Tibial nerve (tissue), 4 donors: ENCODE measurements around the gene SEMA3F. TPM values are rescaled to one million over a fixed set of nuclear protein-coding genes. Genes with fewer than 3 reads are reported as not detected.

Experiments used
- DNase-seq, 2 donors: peaks; one replicate each; pipeline ENCODE4 v3.0.0-alpha.2; 2019; ENCODE audit warnings: low spot score in 2 of 2
- H3K27ac ChIP-seq, 4 donors: fragments of 200-600 bp; sonication (generic) in 3 of 4; one replicate each; pipeline ENCODE4 v1.5.1; 2017 to 2019; ENCODE audit warnings: mild to moderate bottlenecking in 1 of 4
- H3K27me3 ChIP-seq, 2 donors: fragments of 200-600 bp; sonication (generic) in 1 of 2; one replicate each; pipeline versions ENCODE4 v1.5.1 to v1.6.0; 2017 to 2019
- H3K36me3 ChIP-seq, 3 donors: fragments of 200-600 bp; sonication (generic); one replicate each; pipeline ENCODE4 v1.5.1; 2018 to 2019
- H3K4me1 ChIP-seq, 4 donors: fragments of 200-600 bp; sonication (generic) in 3 of 4; one replicate each; pipeline ENCODE4 v1.5.1; 2017 to 2019
- H3K4me3 ChIP-seq, 4 donors: fragments of 200-600 bp; sonication (generic) in 3 of 4; one replicate each; pipeline ENCODE4 v1.5.1; 2017 to 2019; ENCODE audit warnings: mild to moderate bottlenecking in 1 of 4, moderate library complexity in 1 of 4
- H3K9me3 ChIP-seq, 4 donors: fragments of 200-600 bp; sonication (generic) in 3 of 4; one replicate each; pipeline ENCODE4 v1.5.1; 2017 to 2019
- CTCF ChIP-seq, 5 experiments: fragments of 200-600 bp in 3 of 5; fragments of 450-650 bp in 2 of 5; sonication (generic) in 3 of 5; IDR thresholded peaks; one replicate each; pipeline ENCODE4 v1.5.1; 2016 to 2019; ENCODE audit warnings: antibody characterized with exemption in 5 of 5, mild to moderate bottlenecking in 3 of 5, moderate library complexity in 2 of 5
- EP300 ChIP-seq, 2 donors: sonication (generic); formaldehyde crosslinking; IDR thresholded peaks; one replicate each; pipeline ENCODE4 v1.6.1; 2017; ENCODE audit warnings: antibody characterized with exemption in 2 of 2, mild to moderate bottlenecking in 1 of 2
- POLR2A ChIP-seq, 2 donors: fragments of 450-650 bp; IDR thresholded peaks; one replicate each; pipeline ENCODE4 v1.6.1; 2017; ENCODE audit warnings: antibody characterized with exemption in 2 of 2, mild to moderate bottlenecking in 2 of 2, moderate library complexity in 2 of 2
- WGBS, 2 donors: methylation state at CpG; one replicate each; pipeline ENCODE4 v1.1.5; 2018; 5-methylcytosine and 5-hydroxymethylcytosine counted together
- total RNA-seq, 4 donors: library from RNA; depleted of rRNA; stranded (reverse); fragments of >200 nt; gene quantifications; one replicate each; pipeline ENCODE4 v1.1.0, GENCODE V29; 2016

The SEMA3F gene
- total RNA-seq, 4 donors from 2014 or later = 14.4 to 58.5 (median 17.4) TPM

GRCh38 chr3:50219285-50219684 is 64.2 kb downstream of the SEMA3F start:
- no peak for DNase-seq
- Histone ChIP-seq H3K9me3 (no peaks in the 10 kb centered on the region), H3K27ac (no peak overlapping the region), H3K4me1 (peaks cover 0 to 13% (median 2%) of the 10 kb centered on the region in 4 donors), H3K36me3 (peaks cover 0 to 8% (median 0%) of the 10 kb centered on the region in 3 donors), H3K27me3 (no peaks in the 10 kb centered on the region), H3K4me3 (no peak overlapping the region)
- 93 to 94% methylated on average over 5 of the region's 5 CpGs for WGBS, 2 donors
- no peak for TF ChIP-seq POLR2A (IDR thresholded peaks at IDR 0.05)
- no peak for TF ChIP-seq CTCF (IDR thresholded peaks at IDR 0.05)
- no peak for TF ChIP-seq EP300 (IDR thresholded peaks at IDR 0.05)

- 29 to 34% methylated on average over 6 of the region's 6 CpGs for WGBS, 2 donors
- TF ChIP-seq EP300 (IDR thresholded peaks at IDR 0.05) = no peak
- no peak for TF ChIP-seq CTCF (IDR thresholded peaks at IDR 0.05)
- no peak for TF ChIP-seq POLR2A (IDR thresholded peaks at IDR 0.05)
- no peak overlapping the region for H3K4me3 ChIP-seq
- H3K27me3 ChIP-seq = no peaks in the 10 kb centered on the region
- H3K4me1 ChIP-seq = peaks cover 0 to 7% (median under 1%) of the 10 kb centered on the region in 4 donors
- no peaks in the 10 kb centered on the region for H3K9me3 ChIP-seq
- DNase-seq = no peak
- H3K27ac ChIP-seq = no peak overlapping the region
- H3K36me3 ChIP-seq = peaks cover 0 to 8% (median 0%) of the 10 kb centered on the region in 3 donors
Observed at GRCh38 chr3:50220109-50220508, 65.0 kb downstream of the SEMA3F start.

GRCh38 chr3:50221051-50221410 is 65.9 kb downstream of the SEMA3F start:
- Histone ChIP-seq H3K27ac (no peak overlapping the region), H3K27me3 (no peaks in the 10 kb centered on the region), H3K9me3 (no peaks in the 10 kb centered on the region), H3K36me3 (peaks cover 0 to 8% (median 0%) of the 10 kb centered on the region in 3 donors), H3K4me3 (no peak overlapping the region), H3K4me1 (peaks cover 0 to 11% (median 0%) of the 10 kb centered on the region in 4 donors)
- WGBS, 2 donors = 61 to 83% methylated on average over 1 to 4 of the region's 4 CpGs
- TF ChIP-seq CTCF (IDR thresholded peaks at IDR 0.05) = no peak
- no peak for TF ChIP-seq EP300 (IDR thresholded peaks at IDR 0.05)
- TF ChIP-seq POLR2A (IDR thresholded peaks at IDR 0.05) = no peak
- DNase-seq = no peak

GRCh38 chr3:50221411-50222168 is 66.5 kb downstream of the SEMA3F start:
- 64 to 78% methylated on average over 12 of the region's 12 CpGs for WGBS, 2 donors
- TF ChIP-seq EP300 (IDR thresholded peaks at IDR 0.05) (no peak), CTCF (IDR thresholded peaks at IDR 0.05) (no peak), POLR2A (IDR thresholded peaks at IDR 0.05) (no peak)
- DNase-seq = no peak
- no peak overlapping the region for H3K27ac ChIP-seq
- no peak overlapping the region for H3K4me3 ChIP-seq
- peaks cover 0 to 8% (median 0%) of the 10 kb centered on the region in 3 donors for H3K36me3 ChIP-seq
- peaks cover 0 to 16% (median 2%) of the 10 kb centered on the region in 4 donors for H3K4me1 ChIP-seq
- no peaks in the 10 kb centered on the region for H3K9me3 ChIP-seq
- H3K27me3 ChIP-seq = no peaks in the 10 kb centered on the region

GRCh38 chr3:50222169-50222528 is 67.0 kb downstream of the SEMA3F start:
- no peak for TF ChIP-seq EP300 (IDR thresholded peaks at IDR 0.05)
- no peak for TF ChIP-seq POLR2A (IDR thresholded peaks at IDR 0.05)
- Histone ChIP-seq H3K27me3 (no peaks in the 10 kb centered on the region), H3K4me1 (peaks cover 0 to 21% (median 8%) of the 10 kb centered on the region in 4 donors), H3K36me3 (peaks cover 0 to 8% (median 0%) of the 10 kb centered on the region in 3 donors), H3K4me3 (no peak overlapping the region), H3K9me3 (no peaks in the 10 kb centered on the region), H3K27ac (no peak overlapping the region)
- no peak for DNase-seq
- WGBS, 2 donors = 56 to 71% methylated on average over 1 of the region's 1 CpG
